ENCODE data around the gene FGFR1OP2. TPM values are rescaled to one million over a fixed set of nuclear protein-coding genes. Genes with fewer than 3 reads are reported as not detected.

The FGFR1OP2 gene
- total and polyA plus RNA-seq, 3 donors from 2014 or later: 30.5 to 103 (median 102) TPM

DNA sequence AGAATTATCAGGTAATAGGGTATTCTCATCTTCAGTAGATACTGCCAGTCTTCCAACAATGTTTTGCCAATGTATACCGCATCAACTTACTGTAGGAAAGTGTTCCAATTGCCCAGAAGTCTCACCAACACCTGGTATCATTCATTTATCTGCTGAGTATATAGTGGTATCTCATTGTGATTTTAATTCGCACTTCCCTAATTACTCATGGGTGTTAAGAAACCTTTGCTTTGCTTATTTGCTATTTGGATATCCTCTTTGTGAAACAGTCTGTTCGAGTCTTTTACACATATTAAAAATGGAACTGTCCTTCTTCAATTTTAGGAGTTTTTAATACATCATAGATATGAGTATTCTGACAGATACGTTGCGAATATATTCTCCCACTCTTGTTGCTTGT, 69.8 kb downstream of the FGFR1OP2 start:
- peaks cover 15% of the 10 kb centered on the region for H3K4me1 ChIP-seq
- TF ChIP-seq POLR2A (IDR thresholded peaks at IDR 0.05): no peak
- TF ChIP-seq, protein P1, sequence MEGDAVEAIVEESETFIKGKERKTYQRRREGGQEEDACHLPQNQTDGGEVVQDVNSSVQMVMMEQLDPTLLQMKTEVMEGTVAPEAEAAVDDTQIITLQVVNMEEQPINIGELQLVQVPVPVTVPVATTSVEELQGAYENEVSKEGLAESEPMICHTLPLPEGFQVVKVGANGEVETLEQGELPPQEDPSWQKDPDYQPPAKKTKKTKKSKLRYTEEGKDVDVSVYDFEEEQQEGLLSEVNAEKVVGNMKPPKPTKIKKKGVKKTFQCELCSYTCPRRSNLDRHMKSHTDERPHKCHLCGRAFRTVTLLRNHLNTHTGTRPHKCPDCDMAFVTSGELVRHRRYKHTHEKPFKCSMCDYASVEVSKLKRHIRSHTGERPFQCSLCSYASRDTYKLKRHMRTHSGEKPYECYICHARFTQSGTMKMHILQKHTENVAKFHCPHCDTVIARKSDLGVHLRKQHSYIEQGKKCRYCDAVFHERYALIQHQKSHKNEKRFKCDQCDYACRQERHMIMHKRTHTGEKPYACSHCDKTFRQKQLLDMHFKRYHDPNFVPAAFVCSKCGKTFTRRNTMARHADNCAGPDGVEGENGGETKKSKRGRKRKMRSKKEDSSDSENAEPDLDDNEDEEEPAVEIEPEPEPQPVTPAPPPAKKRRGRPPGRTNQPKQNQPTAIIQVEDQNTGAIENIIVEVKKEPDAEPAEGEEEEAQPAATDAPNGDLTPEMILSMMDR (IDR thresholded peaks at IDR 0.05): no peak
- WGBS, 2 donors: 89 to 94% methylated on average over 5 of the region's 5 CpGs
- no peak overlapping the region for H3K27ac ChIP-seq
- H3K36me3 ChIP-seq (ENCODE audit: low read depth, missing control alignments): no peaks in the 10 kb centered on the region
- no peaks in the 10 kb centered on the region for H3K27me3 ChIP-seq
- intact Hi-C loops (cut with DNase I; ENCODE audit: low total_unique reads): no loop called here
- no peaks in the 10 kb centered on the region for H3K9me3 ChIP-seq
- no peak for DNase-seq
- H3K4me3 ChIP-seq: no peak overlapping the region

- Histone ChIP-seq H3K4me3 (no peak overlapping the region), H3K36me3 (ENCODE audit: low read depth, missing control alignments) (no peaks in the 10 kb centered on the region), H3K4me1 (peaks cover 25% of the 10 kb centered on the region), H3K27ac (no peak overlapping the region), H3K27me3 (no peaks in the 10 kb centered on the region), H3K9me3 (no peaks in the 10 kb centered on the region)
- no peak for DNase-seq
- 58 to 88% methylated on average over 1 of the region's 1 CpG for WGBS, 2 donors
- intact Hi-C loops (cut with DNase I; ENCODE audit: low total_unique reads): no loop called here
- TF ChIP-seq, protein P1 (IDR thresholded peaks at IDR 0.05): no peak
- no peak for TF ChIP-seq POLR2A (IDR thresholded peaks at IDR 0.05)
Observed at GRCh38 chr12:27009881-27010301, 71.6 kb downstream of the FGFR1OP2 start.

GRCh38 chr12:27012239-27012981, 74.1 kb downstream of the FGFR1OP2 start:
- no peak for DNase-seq
- Histone ChIP-seq H3K9me3 (no peaks in the 10 kb centered on the region), H3K4me1 (peaks cover 39% of the 10 kb centered on the region), H3K27ac (peak overlapping the region in 1 of 2 donors; percentile 95), H3K4me3 (no peak overlapping the region), H3K27me3 (no peaks in the 10 kb centered on the region), H3K36me3 (ENCODE audit: low read depth, missing control alignments) (no peaks in the 10 kb centered on the region)
- WGBS, 2 donors: 56 to 66% methylated on average over 14 of the region's 14 CpGs
- intact Hi-C loops (cut with DNase I; ENCODE audit: low total_unique reads): no loop called here
- TF ChIP-seq, protein P1 (IDR thresholded peaks at IDR 0.05): no peak
- no peak for TF ChIP-seq POLR2A (IDR thresholded peaks at IDR 0.05)

GRCh38 chr12:27012982-27013255, 74.6 kb downstream of the FGFR1OP2 start:
- no peaks in the 10 kb centered on the region for H3K9me3 ChIP-seq
- peaks cover 41% of the 10 kb centered on the region for H3K4me1 ChIP-seq
- TF ChIP-seq, protein P1 (IDR thresholded peaks at IDR 0.05): no peak
- TF ChIP-seq POLR2A (IDR thresholded peaks at IDR 0.05): no peak
- peak overlapping the region in 1 of 2 donors; percentile 95 for H3K27ac ChIP-seq
- 45 to 56% methylated on average over 5 of the region's 5 CpGs for WGBS, 2 donors
- H3K27me3 ChIP-seq: no peaks in the 10 kb centered on the region
- no peak overlapping the region for H3K4me3 ChIP-seq
- no peaks in the 10 kb centered on the region for H3K36me3 ChIP-seq (ENCODE audit: low read depth, missing control alignments)
- intact Hi-C loops (cut with DNase I; ENCODE audit: low total_unique reads): no loop called here
- no peak for DNase-seq

GRCh38 chr12:27013611-27014084, 75.4 kb downstream of the FGFR1OP2 start:
- no peaks in the 10 kb centered on the region for H3K36me3 ChIP-seq (ENCODE audit: low read depth, missing control alignments)
- intact Hi-C loops (cut with DNase I; ENCODE audit: low total_unique reads): no loop called here

More at GRCh38 chr12:27013611-27014084, 75.4 kb downstream of the FGFR1OP2 start:
- 0% methylated on average over 12 to 13 of the region's 13 CpGs for WGBS, 2 donors
- Histone ChIP-seq H3K4me1 (peaks cover 43% of the 10 kb centered on the region), H3K9me3 (no peaks in the 10 kb centered on the region), H3K4me3 (peak overlapping the region; percentile 89 to 91), H3K27me3 (no peaks in the 10 kb centered on the region), H3K27ac (peak overlapping the region; percentile 95)
- peak; percentile 40 for DNase-seq
- TF ChIP-seq POLR2A (IDR thresholded peaks at IDR 0.05): no peak
- TF ChIP-seq, protein P1 (IDR thresholded peaks at IDR 0.05): no peak

All from testis (tissue), 3 donors.